GM12875 (cell line): Measurements from ENCODE around the gene LSAMP.

Experiments
- H3K4me3 ChIP-seq: one replicate; pipeline ENCODE4 v1.5.1; 2011; ENCODE audit warnings: low read depth, low read length, control low read depth
- TF ChIP-seq, protein P1 (sequence below): IDR thresholded peaks from 2 replicates; pipeline ENCODE4 v1.5.1; 2011; ENCODE audit warnings: low read depth, mild to moderate bottlenecking, control low read depth, inconsistent platforms, low read length, moderate library complexity, borderline replicate concordance; ENCODE audit not compliant: insufficient read depth

Gene LSAMP

DNA sequence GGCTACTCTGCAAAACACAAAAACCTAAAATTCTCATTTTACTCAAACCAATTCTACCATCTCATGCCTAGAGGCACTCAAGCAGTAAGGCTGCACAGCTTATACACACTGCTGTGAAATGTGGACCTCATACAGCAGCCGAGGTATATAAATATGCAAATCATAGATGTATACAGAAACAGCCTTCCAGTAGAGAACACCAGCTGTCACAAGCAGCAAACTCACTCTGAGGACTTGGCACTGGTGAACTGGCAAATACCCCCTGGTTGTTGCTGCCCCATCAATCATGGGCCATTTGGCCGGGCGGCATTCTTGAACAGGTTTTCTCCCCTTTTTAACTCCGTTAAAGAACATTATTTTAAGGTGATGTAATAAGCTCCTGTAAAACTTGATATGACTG, 378.0 kb downstream of the LSAMP start:
- TF ChIP-seq, protein P1, sequence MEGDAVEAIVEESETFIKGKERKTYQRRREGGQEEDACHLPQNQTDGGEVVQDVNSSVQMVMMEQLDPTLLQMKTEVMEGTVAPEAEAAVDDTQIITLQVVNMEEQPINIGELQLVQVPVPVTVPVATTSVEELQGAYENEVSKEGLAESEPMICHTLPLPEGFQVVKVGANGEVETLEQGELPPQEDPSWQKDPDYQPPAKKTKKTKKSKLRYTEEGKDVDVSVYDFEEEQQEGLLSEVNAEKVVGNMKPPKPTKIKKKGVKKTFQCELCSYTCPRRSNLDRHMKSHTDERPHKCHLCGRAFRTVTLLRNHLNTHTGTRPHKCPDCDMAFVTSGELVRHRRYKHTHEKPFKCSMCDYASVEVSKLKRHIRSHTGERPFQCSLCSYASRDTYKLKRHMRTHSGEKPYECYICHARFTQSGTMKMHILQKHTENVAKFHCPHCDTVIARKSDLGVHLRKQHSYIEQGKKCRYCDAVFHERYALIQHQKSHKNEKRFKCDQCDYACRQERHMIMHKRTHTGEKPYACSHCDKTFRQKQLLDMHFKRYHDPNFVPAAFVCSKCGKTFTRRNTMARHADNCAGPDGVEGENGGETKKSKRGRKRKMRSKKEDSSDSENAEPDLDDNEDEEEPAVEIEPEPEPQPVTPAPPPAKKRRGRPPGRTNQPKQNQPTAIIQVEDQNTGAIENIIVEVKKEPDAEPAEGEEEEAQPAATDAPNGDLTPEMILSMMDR = no peak
- no peak overlapping the region for H3K4me3 ChIP-seq

DNA sequence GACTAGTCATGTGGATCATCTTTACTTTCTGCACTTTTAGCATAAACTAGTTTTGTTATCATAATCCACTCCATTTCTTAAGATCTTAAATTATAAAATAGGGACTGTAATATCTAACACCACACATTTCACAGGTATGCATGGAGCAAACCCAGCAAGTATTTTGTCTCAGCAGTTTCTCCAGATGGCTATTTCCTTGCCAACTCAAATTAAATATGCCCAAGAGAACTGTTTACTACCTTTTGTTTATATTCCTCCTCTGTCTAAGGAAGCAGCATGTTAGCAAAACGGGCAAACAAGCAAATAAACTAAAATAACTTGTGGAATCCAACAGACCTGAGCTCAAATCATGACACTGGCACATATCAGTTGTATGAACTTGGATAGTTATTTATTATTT, 379.8 kb downstream of the LSAMP start:
- no peak overlapping the region for H3K4me3 ChIP-seq
- TF ChIP-seq, protein P1 = no peak

DNA sequence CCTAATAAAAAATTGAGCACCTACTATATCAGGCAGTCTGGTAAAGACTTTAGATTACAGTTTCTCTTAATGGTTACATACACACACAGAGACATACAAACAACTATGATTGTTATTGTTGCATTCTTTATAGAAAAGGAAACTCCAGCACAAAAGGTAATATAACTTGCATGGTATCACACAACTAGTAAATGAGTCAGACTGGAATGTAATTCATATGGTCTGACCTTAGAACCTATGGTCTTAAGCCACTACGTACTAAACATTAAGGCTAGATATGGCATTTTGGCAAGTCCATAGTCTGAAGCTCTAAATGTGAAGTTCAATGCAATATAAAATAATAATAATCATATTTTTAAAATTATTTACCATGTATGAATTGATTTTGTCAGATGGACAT, 380.6 kb downstream of the LSAMP start:
- TF ChIP-seq, protein P1 = no peak
- no peak overlapping the region for H3K4me3 ChIP-seq

DNA sequence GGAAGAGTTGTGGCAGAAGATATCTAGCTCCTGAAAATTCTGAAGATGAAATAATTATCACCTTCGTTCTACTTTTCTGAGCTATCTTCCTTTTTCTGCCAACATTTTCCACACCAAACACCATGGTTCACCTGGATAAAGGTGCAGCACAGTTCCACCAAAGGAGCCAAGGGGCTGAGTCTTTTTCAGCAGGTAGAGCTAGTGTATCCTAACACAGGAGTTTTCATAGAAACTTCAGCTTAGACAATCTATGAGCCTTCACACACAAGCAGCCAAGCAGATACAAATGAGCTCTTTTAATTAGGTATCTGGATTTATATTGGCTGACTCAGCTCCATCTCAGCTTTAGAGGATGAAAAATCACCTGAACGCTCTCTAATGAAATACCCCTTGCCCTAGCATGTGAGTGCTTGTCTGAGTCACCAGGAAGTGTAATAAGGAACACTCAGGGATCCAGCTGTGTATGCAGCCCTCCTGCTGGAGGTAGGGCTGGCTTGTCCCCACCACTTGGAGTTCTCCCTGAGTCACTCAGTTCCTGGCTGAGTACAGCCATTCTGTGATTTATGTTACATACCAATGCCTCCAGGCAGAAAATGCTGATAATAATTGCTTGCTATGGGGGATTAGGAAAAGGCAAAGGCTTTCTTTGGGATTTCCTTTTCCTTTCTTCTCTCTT, 385.7 kb downstream of the LSAMP start:
- TF ChIP-seq, protein P1 = no peak
- no peak overlapping the region for H3K4me3 ChIP-seq

DNA sequence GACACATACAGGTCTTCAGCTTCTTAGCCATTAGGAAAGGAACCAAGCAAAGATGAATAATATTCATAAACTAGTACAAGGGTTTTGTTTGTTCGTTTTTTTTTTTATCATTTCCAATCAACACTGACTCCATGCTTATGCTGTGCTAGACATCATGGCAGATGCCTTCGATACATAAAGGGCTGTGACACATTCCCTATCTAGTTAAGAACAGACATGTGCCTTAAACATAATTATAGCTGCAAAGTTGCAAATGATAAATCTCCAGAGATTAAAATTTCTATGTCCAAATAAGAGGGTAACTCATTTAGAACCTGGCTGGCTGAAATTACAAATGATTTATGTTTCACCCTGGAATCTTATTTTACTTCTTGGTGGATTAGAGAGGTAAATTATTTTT, 386.4 kb downstream of the LSAMP start:
- no peak overlapping the region for H3K4me3 ChIP-seq
- TF ChIP-seq, protein P1 = no peak

DNA sequence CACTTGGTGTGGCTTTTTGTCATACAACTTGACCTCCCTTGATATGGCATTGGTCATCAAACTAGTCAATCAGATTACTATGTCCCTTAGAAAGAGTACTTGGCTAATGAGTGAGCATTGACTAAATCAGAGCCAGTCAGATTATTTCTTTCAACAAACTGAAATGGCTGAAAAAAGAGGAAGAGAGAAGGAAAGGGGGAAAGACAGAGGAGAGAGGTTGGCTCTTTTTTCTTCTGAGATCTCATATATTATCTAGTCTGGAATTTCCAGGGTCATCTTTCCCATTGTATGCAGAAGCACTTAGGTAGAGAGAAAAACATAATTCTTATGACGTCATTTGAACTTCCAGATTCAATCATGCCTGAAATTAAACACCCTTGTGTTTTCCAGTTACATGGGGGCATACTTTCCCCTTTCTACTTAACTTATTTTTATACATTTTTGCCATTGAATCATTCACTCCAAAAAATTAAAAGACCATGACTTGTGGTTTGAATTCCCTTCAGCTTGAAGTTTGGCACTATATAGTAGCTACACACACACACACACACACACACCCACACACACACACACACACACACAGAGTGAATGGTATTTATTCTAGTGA, 387.8 kb downstream of the LSAMP start:
- TF ChIP-seq, protein P1 = no peak
- no peak overlapping the region for H3K4me3 ChIP-seq

DNA sequence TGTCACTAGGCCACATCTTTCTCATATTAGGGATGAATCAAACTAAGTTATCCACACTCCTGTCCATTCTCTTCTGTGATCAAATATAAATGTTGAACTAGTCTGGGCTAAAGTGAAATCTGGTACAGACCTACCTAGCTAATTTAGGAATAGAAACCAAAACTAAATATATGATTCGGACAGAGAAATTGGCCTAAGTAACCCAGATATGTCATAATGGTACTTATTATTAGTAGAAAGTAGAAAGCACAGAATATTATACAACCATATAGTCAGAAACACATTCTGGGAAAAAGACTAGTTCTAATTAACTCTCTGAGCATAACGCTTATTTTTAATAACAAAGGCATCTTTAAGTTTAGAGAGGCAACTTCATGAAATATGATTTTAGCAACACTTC, 389.0 kb downstream of the LSAMP start:
- no peak overlapping the region for H3K4me3 ChIP-seq
- TF ChIP-seq, protein P1 = no peak
